SU-DHL-6 (cell line): Measurements from ENCODE around the gene TANC1.

Experiments used
- H2AFZ ChIP-seq: fragments of 200-600 bp; sonication (generic); 2 replicates; pipeline ENCODE4 v1.6.1; 2014; ENCODE audit warnings: low read depth, mild to moderate bottlenecking, moderate library complexity, mixed read lengths, antibody characterized with exemption, low read length; ENCODE audit not compliant: severe bottlenecking
- H3F3A ChIP-seq: fragments of 200-600 bp; shearing (Covaris generic); 2 replicates; pipeline ENCODE4 v1.6.0; 2016; ENCODE audit warnings: antibody characterized with exemption, mild to moderate bottlenecking; ENCODE audit not compliant: insufficient read depth
- H3K27ac ChIP-seq: fragments of 200-600 bp; sonication (generic); 2 replicates; pipeline ENCODE4 v1.5.1; 2016; ENCODE audit warnings: low read depth, mild to moderate bottlenecking, low read length, moderate library complexity, mixed read lengths
- H3K27me3 ChIP-seq: fragments of 200-600 bp; sonication (generic), shearing (Covaris generic); 2 replicates; pipeline ENCODE4 v1.6.0; 2014; ENCODE audit warnings: mild to moderate bottlenecking, low read length
- H3K36me3 ChIP-seq: fragments of 200-600 bp; sonication (generic); 2 replicates; pipeline ENCODE4 v1.6.1; 2014; ENCODE audit warnings: mild to moderate bottlenecking, low read length, mixed read lengths
- H3K4me2 ChIP-seq: fragments of 300-600, 200-600 bp; shearing (Covaris generic), sonication (generic); 2 replicates; pipeline ENCODE4 v1.6.0; 2014; ENCODE audit warnings: low read length, low read depth, mild to moderate bottlenecking; ENCODE audit not compliant: poor library complexity, severe bottlenecking
- H3K4me3 ChIP-seq: fragments of 200-600 bp; sonication (generic); 2 replicates; pipeline ENCODE4 v1.5.1; 2014; ENCODE audit warnings: antibody characterized with exemption, low read length, mild to moderate bottlenecking, mixed read lengths; ENCODE audit not compliant: insufficient read depth, poor library complexity, severe bottlenecking
- H3K79me2 ChIP-seq: fragments of 200-600 bp; sonication (generic); 2 replicates; pipeline ENCODE4 v1.6.1; 2014; ENCODE audit warnings: mild to moderate bottlenecking, low read length, moderate library complexity; ENCODE audit not compliant: insufficient read depth
- H3K9ac ChIP-seq: fragments of 200-600 bp; sonication (generic); 2 replicates; pipeline ENCODE4 v1.7.0; 2014; ENCODE audit warnings: mild to moderate bottlenecking, low read length
- H3K9me2 ChIP-seq: fragments of 200-600 bp; sonication (generic); replicated peaks from 2 replicates; pipeline ENCODE4 v1.6.1; 2014; ENCODE audit warnings: low read length; ENCODE audit not compliant: insufficient read depth
- H3K9me3 ChIP-seq: fragments of 200-600 bp; sonication (generic); 2 replicates; pipeline ENCODE4 v1.6.1; 2014; ENCODE audit warnings: low read length, mixed read lengths; ENCODE audit not compliant: insufficient read depth
- H4K20me1 ChIP-seq: fragments of 200-600 bp; sonication (generic); 2 replicates; pipeline ENCODE4 v1.6.1; 2014; ENCODE audit warnings: low read depth, mild to moderate bottlenecking, antibody characterized with exemption, low read length, moderate library complexity, mixed read lengths
- EZH2phosphoT487 ChIP-seq: fragments of 200-600 bp; sonication (generic), shearing (Covaris generic); conservative IDR thresholded peaks from 2 replicates; pipeline ENCODE4 v1.6.1; 2018; ENCODE audit warnings: mild to moderate bottlenecking, antibody characterized with exemption, low read length, moderate library complexity, mixed read lengths
- TF ChIP-seq, protein P1 (sequence below): fragments of 200-600 bp; sonication (generic); IDR thresholded peaks from one replicate; pipeline ENCODE4 v1.5.1; 2017; ENCODE audit warnings: antibody characterized with exemption, mild to moderate bottlenecking, low read length, moderate library complexity; ENCODE audit not compliant: insufficient read depth, poor library complexity, severe bottlenecking

TANC1 gene

DNA sequence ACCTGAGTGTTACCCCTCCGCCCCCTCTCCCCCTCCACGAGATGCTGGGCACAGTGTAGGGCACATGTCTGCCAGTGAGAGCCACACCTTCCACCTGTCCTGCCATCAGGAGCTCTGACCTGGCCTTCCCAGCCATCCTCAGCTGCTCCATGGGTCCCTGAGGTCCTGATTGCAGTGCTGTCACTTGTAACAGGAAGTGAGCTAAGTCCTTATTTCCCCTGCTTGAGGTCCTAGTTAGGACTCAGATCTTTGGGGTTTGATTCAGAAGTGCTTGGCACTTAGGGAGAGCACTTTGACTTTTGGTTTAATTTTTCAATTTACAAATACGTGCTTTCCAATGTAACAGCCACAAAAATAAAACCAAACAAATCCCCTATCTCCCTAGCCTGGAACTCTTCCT is 192.5 kb downstream of the TANC1 start:
- TF ChIP-seq EZH2phosphoT487, result no peak
- TF ChIP-seq, protein P1, sequence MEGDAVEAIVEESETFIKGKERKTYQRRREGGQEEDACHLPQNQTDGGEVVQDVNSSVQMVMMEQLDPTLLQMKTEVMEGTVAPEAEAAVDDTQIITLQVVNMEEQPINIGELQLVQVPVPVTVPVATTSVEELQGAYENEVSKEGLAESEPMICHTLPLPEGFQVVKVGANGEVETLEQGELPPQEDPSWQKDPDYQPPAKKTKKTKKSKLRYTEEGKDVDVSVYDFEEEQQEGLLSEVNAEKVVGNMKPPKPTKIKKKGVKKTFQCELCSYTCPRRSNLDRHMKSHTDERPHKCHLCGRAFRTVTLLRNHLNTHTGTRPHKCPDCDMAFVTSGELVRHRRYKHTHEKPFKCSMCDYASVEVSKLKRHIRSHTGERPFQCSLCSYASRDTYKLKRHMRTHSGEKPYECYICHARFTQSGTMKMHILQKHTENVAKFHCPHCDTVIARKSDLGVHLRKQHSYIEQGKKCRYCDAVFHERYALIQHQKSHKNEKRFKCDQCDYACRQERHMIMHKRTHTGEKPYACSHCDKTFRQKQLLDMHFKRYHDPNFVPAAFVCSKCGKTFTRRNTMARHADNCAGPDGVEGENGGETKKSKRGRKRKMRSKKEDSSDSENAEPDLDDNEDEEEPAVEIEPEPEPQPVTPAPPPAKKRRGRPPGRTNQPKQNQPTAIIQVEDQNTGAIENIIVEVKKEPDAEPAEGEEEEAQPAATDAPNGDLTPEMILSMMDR, result no peak
- no peak overlapping the region for H3K27ac ChIP-seq
- H4K20me1 ChIP-seq, result no peaks in the 10 kb centered on the region
- H3K36me3 ChIP-seq, result no peaks in the 10 kb centered on the region
- no peak overlapping the region for H3K4me2 ChIP-seq
- no peak overlapping the region for H3K9ac ChIP-seq
- H3K9me3 ChIP-seq, result no peaks in the 10 kb centered on the region
- H3K9me2 ChIP-seq, result no peaks in the 10 kb centered on the region
- no peaks in the 10 kb centered on the region for H3K79me2 ChIP-seq
- H2AFZ ChIP-seq, result no peak overlapping the region
- no peaks in the 10 kb centered on the region for H3F3A ChIP-seq
- H3K27me3 ChIP-seq, result no peaks in the 10 kb centered on the region
- H3K4me3 ChIP-seq, result no peak overlapping the region

DNA sequence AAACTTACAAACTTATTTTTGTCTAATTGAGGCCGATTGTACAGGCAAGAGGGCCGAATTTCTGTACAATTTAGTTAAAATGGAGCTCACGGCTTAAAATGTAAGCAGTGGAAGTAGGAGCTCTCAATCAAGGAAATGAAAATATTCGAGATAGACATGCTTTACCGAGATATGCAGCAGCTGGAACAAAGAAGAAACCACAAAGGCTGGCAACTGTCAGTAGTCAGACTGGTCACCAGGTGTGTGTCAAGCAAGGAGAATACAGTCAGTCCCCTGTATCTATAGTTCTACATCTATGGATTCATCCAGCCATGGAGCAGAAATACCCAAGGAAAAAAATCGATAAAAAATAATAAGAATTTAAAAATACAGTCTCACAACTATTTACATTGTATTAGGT is 195.5 kb downstream of the TANC1 start:
- H4K20me1 ChIP-seq, result no peaks in the 10 kb centered on the region
- no peaks in the 10 kb centered on the region for H3F3A ChIP-seq
- H3K4me3 ChIP-seq, result no peak overlapping the region
- no peak overlapping the region for H3K4me2 ChIP-seq
- no peaks in the 10 kb centered on the region for H3K9me3 ChIP-seq
- no peaks in the 10 kb centered on the region for H3K27me3 ChIP-seq
- H3K9ac ChIP-seq, result no peak overlapping the region
- H3K36me3 ChIP-seq, result no peaks in the 10 kb centered on the region
- H3K27ac ChIP-seq, result no peak overlapping the region
- H3K9me2 ChIP-seq, result no peaks in the 10 kb centered on the region
- H3K79me2 ChIP-seq, result no peaks in the 10 kb centered on the region
- no peak overlapping the region for H2AFZ ChIP-seq
- TF ChIP-seq EZH2phosphoT487, result no peak
- TF ChIP-seq, protein P1, result no peak

GRCh38 chr2:159164457-159164911 is 196.0 kb downstream of the TANC1 start:
- H3K27ac ChIP-seq, result no peak overlapping the region
- H3K4me2 ChIP-seq, result no peak overlapping the region

More at GRCh38 chr2:159164457-159164911, 196.0 kb downstream of the TANC1 start:
- Histone ChIP-seq H3K9ac (no peak overlapping the region), H3K9me2 (no peaks in the 10 kb centered on the region), H3F3A (no peaks in the 10 kb centered on the region), H3K36me3 (no peaks in the 10 kb centered on the region), H2AFZ (no peak overlapping the region), H3K27me3 (no peaks in the 10 kb centered on the region), H3K9me3 (no peaks in the 10 kb centered on the region), H3K79me2 (no peaks in the 10 kb centered on the region), H3K4me3 (no peak overlapping the region), H4K20me1 (no peaks in the 10 kb centered on the region)
- TF ChIP-seq, protein P1, result no peak
- no peak for TF ChIP-seq EZH2phosphoT487
